K562 (cell line): ENCODE results near the gene ST14. TPM values are rescaled to one million over a fixed set of nuclear protein-coding genes. Genes with fewer than 3 reads are reported as not detected.

Source experiments
- ATAC-seq: fragments of 200-7000 bp; cut with Tn5 transposase; 3 replicates; pipeline ENCODE4 v1.9.1; 2020; ENCODE audit warnings: moderate library complexity
- BruUV-seq: library from RNA; stranded (reverse); fragments of 400-500 nt; replicated peaks from 2 replicates; lab custom pipeline; 2021; lab: Mats Ljungman, UMichigan
- CTCF ChIA-PET: fragments of 300-600 bp; formaldehyde crosslinking; extraction: SDS; loops from one replicate; lab custom pipeline; 2021; ENCODE audit warnings: low intra/inter-chr PET ratio; lab: Yijun Ruan, JAX
- POLR2A ChIA-PET: fragments of 300-600, 350-650 bp; sonication (Branson Sonifier 250); formaldehyde crosslinking; extraction: SDS; loops from one replicate; lab custom pipeline; 2021; ENCODE audit warnings: antibody characterized with exemption, inconsistent platforms; lab: Yijun Ruan, JAX
- DNase-seq, 4 experiments: peaks; one replicate each; pipeline versions ENCODE4 v3.0.0 to v3.0.0-alpha.2; 2011 to 2018; ENCODE audit warnings: low spot score in 3 of 4, mixed read lengths in 3 of 4; ENCODE audit errors: extremely low read depth in 1 of 4
- FAIRE-seq: peaks from 2 replicates; lab custom pipeline; 2011; peaks lifted over from hg19 to GRCh38; lab: Jason Lieb, UNC
- H2AFZ ChIP-seq: 2 replicates; pipeline ENCODE4 v1.6.0; 2011; ENCODE audit warnings: low read depth, low read length, control low read depth, inconsistent platforms
- H3K27ac ChIP-seq: fragments of 200-600 bp; 3 replicates; pipeline ENCODE4 v1.8.0; 2011; ENCODE audit warnings: low read depth, mild to moderate bottlenecking, control low read depth, inconsistent platforms, low read length, moderate library complexity, mixed read lengths; ENCODE audit errors: extremely low read depth
- H3K27me3 ChIP-seq, 2 experiments: fragments of 300-600 bp in 1 of 2; 2 replicates in 1 of 2; 3 replicates in 1 of 2; pipeline versions ENCODE4 v1.6.0 to v1.8.0; 2011; ENCODE audit warnings: inconsistent platforms in 2 of 2, low read length in 2 of 2, mild to moderate bottlenecking in 1 of 2, mixed read lengths in 1 of 2, moderate library complexity in 1 of 2; ENCODE audit not compliant: control insufficient read depth in 2 of 2, insufficient read depth in 2 of 2
- H3K36me3 ChIP-seq: fragments of 300-600 bp; 3 replicates; pipeline ENCODE4 v1.8.0; 2011; ENCODE audit warnings: mild to moderate bottlenecking, low read length, inconsistent platforms; ENCODE audit not compliant: control insufficient read depth, insufficient read depth
- H3K4me1 ChIP-seq, 2 experiments: fragments of 200-600 bp in 1 of 2; replicated peaks in 1 of 2; 2 replicates in 1 of 2; 3 replicates in 1 of 2; pipeline versions ENCODE4 v1.5.1 to v1.8.0; 2011; ENCODE audit warnings: inconsistent platforms in 2 of 2, low read length in 2 of 2, mild to moderate bottlenecking in 1 of 2, mixed read lengths in 1 of 2, moderate library complexity in 1 of 2; ENCODE audit not compliant: control insufficient read depth in 2 of 2, insufficient read depth in 2 of 2
- H3K4me2 ChIP-seq: 2 replicates; pipeline ENCODE4 v1.6.1; 2011; ENCODE audit warnings: low read length, control low read depth, inconsistent platforms, mixed read lengths; ENCODE audit not compliant: insufficient read depth
- H3K4me3 ChIP-seq: fragments of 200-600 bp; sonication (generic), shearing (Covaris generic); 2 replicates; pipeline ENCODE4 v1.5.1; 2016; ENCODE audit warnings: control low read depth, inconsistent platforms
- H3K79me2 ChIP-seq: fragments of 200-600 bp; 3 replicates; pipeline ENCODE4 v1.8.0; 2011; ENCODE audit warnings: low read length, inconsistent platforms; ENCODE audit not compliant: control insufficient read depth, insufficient read depth
- H3K9ac ChIP-seq, 2 experiments: 2 replicates each; pipeline versions ENCODE4 v1.6.0 to v1.6.1; 2011; ENCODE audit warnings: low read depth in 2 of 2, low read length in 2 of 2, control low read depth in 1 of 2, inconsistent platforms in 1 of 2, mild to moderate bottlenecking in 1 of 2, mixed read lengths in 1 of 2; ENCODE audit not compliant: insufficient read depth in 1 of 2
- H3K9me1 ChIP-seq: one replicate; pipeline ENCODE4 v1.6.0; 2011; ENCODE audit warnings: inconsistent platforms, mild to moderate bottlenecking, low read length, moderate library complexity; ENCODE audit not compliant: control insufficient read depth, insufficient read depth
- H3K9me3 ChIP-seq: replicated peaks from 2 replicates; pipeline ENCODE4 v1.5.1; 2011; ENCODE audit warnings: low read depth, low read length, inconsistent platforms; ENCODE audit not compliant: control insufficient read depth, insufficient read depth
- H4K20me1 ChIP-seq: replicated peaks from 2 replicates; pipeline ENCODE4 v1.6.1; 2011; ENCODE audit warnings: low read length, inconsistent platforms, mixed read lengths; ENCODE audit not compliant: control insufficient read depth, insufficient read depth
- ADNP ChIP-seq: fragments of 200-800 bp; sonication (Bioruptor generic); IDR thresholded peaks from 2 replicates; pipeline ENCODE4 v1.6.1; 2016; ENCODE audit warnings: missing genetic modification characterization, missing compliant biosample characterization
- BACH1 ChIP-seq: fragments of 200-800 bp; sonication (Bioruptor generic); IDR thresholded peaks from 2 replicates; pipeline ENCODE4 v1.6.1; 2016; ENCODE audit warnings: missing genetic modification characterization, missing compliant biosample characterization
- DNMT1 ChIP-seq: fragments of 450-650 bp; IDR thresholded peaks from 2 replicates; pipeline ENCODE4 v1.6.1; 2016; ENCODE audit warnings: antibody characterized with exemption, mild to moderate bottlenecking
- MIER1 ChIP-seq: fragments of 450-650 bp; IDR thresholded peaks from 2 replicates; pipeline ENCODE4 v1.6.1; 2016; ENCODE audit warnings: antibody characterized with exemption, mild to moderate bottlenecking, low read depth
- NR2C2 ChIP-seq, 2 experiments: fragments of 200-800 bp in 1 of 2; sonication (Bioruptor generic) in 1 of 2; sonication (generic) in 1 of 2; formaldehyde crosslinking in 1 of 2; IDR thresholded peaks; 2 replicates each; pipeline versions ENCODE4 v1.6.1 to v1.8.0; 2016 to 2022; ENCODE audit warnings: mild to moderate bottlenecking in 1 of 2, missing compliant biosample characterization in 1 of 2, missing genetic modification characterization in 1 of 2, missing genetic modification reagents in 1 of 2
- ZBTB2 ChIP-seq: fragments of 450-650 bp; IDR thresholded peaks from 2 replicates; pipeline ENCODE4 v1.6.1; 2016; ENCODE audit warnings: antibody characterized with exemption
- ZC3H4 ChIP-seq: sonication (generic); formaldehyde crosslinking; IDR thresholded peaks from 2 replicates; pipeline ENCODE4 v1.9.0; 2021; ENCODE audit warnings: missing genetic modification reagents, borderline replicate concordance
- WGBS: fragments of 100-300 bp; shearing (Covaris generic); methylation state at CpG from one replicate; pipeline ENCODE4 v1.1.6; 2016; ENCODE audit warnings: low coverage, mixed read lengths; ENCODE audit not compliant: insufficient coverage; ENCODE audit errors: missing lambda C conversion rate; 5-methylcytosine and 5-hydroxymethylcytosine counted together
- in situ Hi-C: fragments of 300-500 bp; cut with MboI; formaldehyde crosslinking; loops from 4 replicates; pipeline ENCODE4 v1.15.0; 2018; ENCODE audit warnings: inconsistent platforms, mixed read lengths
- intact Hi-C: fragments of 100-400 bp; cut with micrococcal nuclease; formaldehyde crosslinking; loops from 2 replicates; pipeline ENCODE4 v1.14.2; 2022
- polyA plus RNA-seq, 8 experiments: library from polyadenylated mRNA; depleted of rRNA in 4 of 8; stranded (reverse) in 5 of 8; unstranded in 3 of 8; fragments of >200 nt; fragmentation: Nextera tagmentation in 2 of 8; fragmentation: Illumina TruSeq in 1 of 8; extraction: Ambion mirVana in 2 of 8; extraction: Trizol in 1 of 8; gene quantifications; 2 replicates each; pipeline versions ENCODE4 v1.2.1 to v1.2.3, GENCODE V29; 2011 to 2014; ENCODE audit warnings: inconsistent platforms in 1 of 8, missing spikeins in 1 of 8
- total RNA-seq, 7 experiments: library from RNA; depleted of rRNA in 6 of 7; stranded (reverse); fragments of >200 nt in 6 of 7; fragmentation: Illumina TruSeq in 2 of 7; extraction: Trizol in 2 of 7; gene quantifications; 2 replicates each; pipeline versions ENCODE4 v1.2.1 to v1.2.3, GENCODE V29; 2011 to 2021; ENCODE audit warnings: low replicate concordance in 1 of 7

The ST14 gene
- total and polyA plus RNA-seq, 9 of the 15 experiments (the other 6 are each of a cell fraction or from before 2014, with no cell fraction given): 0.08 to 0.20 TPM; not detected in 7

GRCh38 chr11:130123414-130124040, 36.1 kb upstream of the ST14 start:
- 95% methylated on average over 30 of the region's 32 CpGs for WGBS
- no peaks in the 10 kb centered on the region for H3K9me3 ChIP-seq
- in situ Hi-C loops: no loop called here
- no peaks in the 10 kb centered on the region for H4K20me1 ChIP-seq
- CTCF ChIA-PET: no interaction called here
- H3K27me3 ChIP-seq: no peaks in the 10 kb centered on the region
- DNase-seq (no peak), ATAC-seq (no peak), FAIRE-seq (no peak)
- peaks cover 89% of the 10 kb centered on the region for H3K36me3 ChIP-seq
- no peak overlapping the region for H3K4me2 ChIP-seq
- intact Hi-C loops: no loop called here
- TF ChIP-seq BACH1 (tag): no peak
- TF ChIP-seq ZBTB2: no peak
- TF ChIP-seq NR2C2 (CRISPR knock-in tag; IDR thresholded peaks at IDR 0.05): no peak
- TF ChIP-seq NR2C2 (tag; IDR thresholded peaks at IDR 0.05): no peak
- no peak for TF ChIP-seq MIER1
- no peak for TF ChIP-seq ADNP (tag)
- no peak for TF ChIP-seq ZC3H4 (CRISPR knock-in tag)
- no peak for TF ChIP-seq DNMT1
- no peaks in the 10 kb centered on the region for H3K9me1 ChIP-seq
- no peak overlapping the region; a peak in 1 of 4 replicates for H3K9ac ChIP-seq
- H3K4me1 ChIP-seq: peaks cover 0 to 7% of the 10 kb centered on the region in 2 experiments; a peak in 1 of 5 replicates
- H3K79me2 ChIP-seq: no peaks in the 10 kb centered on the region
- POLR2A ChIA-PET: interaction anchor here (0.7 to 1.4 kb wide), 4 partner anchors 8 to 39 kb away, joined by 3 to 5 read pairs (median 4); no protein-coding TSS in a partner anchor
- no peak overlapping the region for H3K27ac ChIP-seq
- no TSS peak for BruUV-seq
- no peak overlapping the region for H3K4me3 ChIP-seq
- H2AFZ ChIP-seq: no peak overlapping the region
